Measurements from ENCODE around the gene SSH2.

SSH2 gene

DNA sequence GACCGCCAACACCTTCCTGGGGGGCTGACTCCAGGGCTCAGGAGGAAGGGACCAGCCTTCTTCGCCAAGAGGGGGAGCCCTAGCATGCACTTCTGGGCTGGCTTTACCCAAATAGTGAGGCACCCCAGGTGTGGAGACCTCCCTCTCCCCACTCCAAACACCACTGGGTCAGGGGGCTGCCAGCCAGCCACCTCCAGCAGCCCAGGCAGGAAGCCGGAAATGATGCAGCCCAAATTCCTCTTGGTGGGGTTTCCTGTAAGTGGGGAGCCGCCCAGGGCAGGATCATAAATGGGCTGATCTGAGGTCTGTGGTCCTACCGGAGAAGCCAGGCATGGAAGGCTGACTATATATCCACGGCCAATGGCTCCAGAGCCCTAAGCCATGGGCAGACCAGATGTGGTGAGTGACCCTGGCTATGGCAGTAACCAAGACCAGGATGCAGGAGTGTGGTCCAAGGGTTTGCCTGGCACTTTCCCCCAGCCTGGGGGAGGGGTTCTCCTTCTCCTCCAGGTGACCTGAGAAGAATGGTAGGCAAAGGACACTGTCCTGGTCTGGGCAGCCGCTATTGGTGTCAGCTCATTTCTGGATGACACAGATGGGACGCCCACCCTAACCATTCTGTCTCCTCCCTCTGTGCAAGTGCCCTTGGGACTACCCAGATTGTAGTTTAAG, 344.8 kb downstream of the SSH2 start:
- Histone ChIP-seq H3K4me1 (ENCODE audit: low read depth, poor library complexity, severe bottlenecking) (peaks cover 28% of the 10 kb centered on the region), H3K4me2 (no peak overlapping the region), H3K27ac (no peak overlapping the region), H2AFZ (ENCODE audit: low read depth) (no peak overlapping the region), H3K79me2 (ENCODE audit: insufficient read depth, low read depth) (peaks cover 16% of the 10 kb centered on the region; the same call in 1 of the 2 replicates), H3K4me3 (IDR thresholded peaks at IDR 0.05; ENCODE audit: insufficient read depth, low read depth, low read length) (no peak overlapping the region), H4K20me1 (ENCODE audit: insufficient read depth) (no peaks in the 10 kb centered on the region), H3K9ac (no peak overlapping the region), H3K27me3 (ENCODE audit: insufficient read depth, low read depth) (no peaks in the 10 kb centered on the region), H3K36me3 (ENCODE audit: insufficient read depth) (no peaks in the 10 kb centered on the region)
- TF ChIP-seq, protein P1, sequence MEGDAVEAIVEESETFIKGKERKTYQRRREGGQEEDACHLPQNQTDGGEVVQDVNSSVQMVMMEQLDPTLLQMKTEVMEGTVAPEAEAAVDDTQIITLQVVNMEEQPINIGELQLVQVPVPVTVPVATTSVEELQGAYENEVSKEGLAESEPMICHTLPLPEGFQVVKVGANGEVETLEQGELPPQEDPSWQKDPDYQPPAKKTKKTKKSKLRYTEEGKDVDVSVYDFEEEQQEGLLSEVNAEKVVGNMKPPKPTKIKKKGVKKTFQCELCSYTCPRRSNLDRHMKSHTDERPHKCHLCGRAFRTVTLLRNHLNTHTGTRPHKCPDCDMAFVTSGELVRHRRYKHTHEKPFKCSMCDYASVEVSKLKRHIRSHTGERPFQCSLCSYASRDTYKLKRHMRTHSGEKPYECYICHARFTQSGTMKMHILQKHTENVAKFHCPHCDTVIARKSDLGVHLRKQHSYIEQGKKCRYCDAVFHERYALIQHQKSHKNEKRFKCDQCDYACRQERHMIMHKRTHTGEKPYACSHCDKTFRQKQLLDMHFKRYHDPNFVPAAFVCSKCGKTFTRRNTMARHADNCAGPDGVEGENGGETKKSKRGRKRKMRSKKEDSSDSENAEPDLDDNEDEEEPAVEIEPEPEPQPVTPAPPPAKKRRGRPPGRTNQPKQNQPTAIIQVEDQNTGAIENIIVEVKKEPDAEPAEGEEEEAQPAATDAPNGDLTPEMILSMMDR (conservative IDR thresholded peaks at IDR 0.05; ENCODE audit: low read depth, low read length): peak; percentile 44; the same call in 1 of the 2 replicates

DNA sequence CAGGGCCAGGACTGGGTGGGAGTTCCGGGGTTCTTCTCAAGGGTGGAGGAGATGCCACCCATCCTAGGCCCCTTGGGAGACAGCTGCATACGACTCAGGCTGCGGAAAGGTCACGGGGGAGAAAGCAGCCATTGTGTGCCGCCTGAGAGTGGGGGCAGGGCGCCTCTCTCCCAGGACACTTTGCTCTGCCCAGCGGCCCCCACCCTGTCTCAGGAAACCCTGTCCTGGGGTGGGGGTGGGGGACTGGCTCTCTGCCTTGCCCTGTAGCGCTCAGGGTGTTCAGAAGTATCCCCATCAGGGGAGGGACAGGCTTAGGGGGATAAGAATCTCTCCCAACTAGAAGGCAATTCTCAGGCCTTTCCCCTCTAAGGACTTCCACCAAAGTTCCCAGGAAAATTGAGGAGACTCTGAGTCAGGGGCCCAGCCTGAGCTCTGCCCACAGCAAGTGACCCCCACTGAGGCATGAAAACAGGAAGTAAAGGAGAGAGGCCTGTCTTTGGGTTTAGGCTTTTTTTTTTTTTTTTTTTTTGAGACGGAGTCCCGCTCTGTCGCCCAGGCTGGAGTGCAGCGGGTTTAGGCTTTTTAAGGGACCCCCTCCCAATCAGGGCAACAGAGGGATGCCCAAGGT, 345.5 kb downstream of the SSH2 start:
- no peaks in the 10 kb centered on the region for H3K36me3 ChIP-seq (ENCODE audit: insufficient read depth)
- H2AFZ ChIP-seq (ENCODE audit: low read depth): no peak overlapping the region
- H3K27me3 ChIP-seq (ENCODE audit: insufficient read depth, low read depth): no peaks in the 10 kb centered on the region
- H4K20me1 ChIP-seq (ENCODE audit: insufficient read depth): no peaks in the 10 kb centered on the region
- no peak overlapping the region for H3K27ac ChIP-seq
- H3K9ac ChIP-seq: no peak overlapping the region
- TF ChIP-seq, protein P1 (conservative IDR thresholded peaks at IDR 0.05; ENCODE audit: low read depth, low read length): no peak
- H3K79me2 ChIP-seq (ENCODE audit: insufficient read depth, low read depth): peaks cover 16% of the 10 kb centered on the region; the same call in 1 of the 2 replicates
- H3K4me3 ChIP-seq (IDR thresholded peaks at IDR 0.05; ENCODE audit: insufficient read depth, low read depth, low read length): no peak overlapping the region
- no peak overlapping the region for H3K4me2 ChIP-seq
- H3K4me1 ChIP-seq (ENCODE audit: low read depth, poor library complexity, severe bottlenecking): peaks cover 24% of the 10 kb centered on the region

DNA sequence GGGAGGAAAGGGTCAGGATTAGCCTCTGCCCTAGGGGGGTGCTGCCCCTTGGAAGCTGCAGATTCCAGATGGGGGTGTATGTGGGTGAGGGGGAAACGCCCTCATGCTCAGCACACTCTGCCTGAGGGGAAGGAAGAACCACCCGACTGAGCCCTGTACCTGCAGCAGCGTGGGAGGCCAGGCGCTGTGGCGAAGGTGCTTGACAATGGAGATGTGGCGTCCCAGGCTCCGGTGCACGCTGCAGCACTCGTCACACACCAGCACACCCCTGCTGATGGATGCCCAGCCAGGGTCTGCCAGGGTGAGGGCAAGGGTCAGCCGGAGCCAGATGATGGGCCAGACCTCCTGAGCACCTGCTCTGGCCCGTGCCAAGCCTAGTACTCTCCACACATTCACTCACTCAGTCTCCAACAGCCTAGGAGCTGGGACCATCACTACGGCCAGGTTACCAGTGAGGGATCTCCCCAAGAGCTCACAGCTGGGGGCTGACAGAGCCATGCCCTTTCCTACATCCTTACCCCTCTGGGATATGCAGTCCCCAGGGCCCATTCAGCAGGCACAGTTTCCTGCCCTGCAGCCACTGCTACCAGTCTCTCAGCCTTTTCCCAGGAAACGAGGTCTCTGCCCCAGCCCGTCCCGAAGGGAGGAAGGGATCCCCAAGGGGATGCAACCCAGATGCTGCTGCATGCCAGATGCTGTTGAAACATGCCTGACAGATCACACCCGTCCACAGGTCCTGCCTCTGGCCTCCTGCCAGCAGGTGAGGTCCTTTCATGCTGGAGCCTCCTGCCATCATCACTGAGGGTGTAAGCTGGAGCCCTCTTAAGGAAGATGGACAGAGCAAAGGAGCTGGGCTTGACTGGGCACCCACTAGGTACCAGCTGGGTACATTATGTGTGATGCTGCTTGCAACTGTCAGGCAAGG, 346.4 kb downstream of the SSH2 start:
- Histone ChIP-seq H3K4me2 (no peak overlapping the region), H3K79me2 (ENCODE audit: insufficient read depth, low read depth) (peaks cover 16% of the 10 kb centered on the region; the same call in 1 of the 2 replicates), H3K27ac (no peak overlapping the region), H4K20me1 (ENCODE audit: insufficient read depth) (no peaks in the 10 kb centered on the region), H3K9ac (no peak overlapping the region), H3K4me3 (IDR thresholded peaks at IDR 0.05; ENCODE audit: insufficient read depth, low read depth, low read length) (no peak overlapping the region), H3K4me1 (ENCODE audit: low read depth, poor library complexity, severe bottlenecking) (peaks cover 24% of the 10 kb centered on the region), H3K36me3 (ENCODE audit: insufficient read depth) (no peaks in the 10 kb centered on the region), H2AFZ (ENCODE audit: low read depth) (no peak overlapping the region), H3K27me3 (ENCODE audit: insufficient read depth, low read depth) (no peaks in the 10 kb centered on the region)
- TF ChIP-seq, protein P1 (conservative IDR thresholded peaks at IDR 0.05; ENCODE audit: low read depth, low read length): no peak

DNA sequence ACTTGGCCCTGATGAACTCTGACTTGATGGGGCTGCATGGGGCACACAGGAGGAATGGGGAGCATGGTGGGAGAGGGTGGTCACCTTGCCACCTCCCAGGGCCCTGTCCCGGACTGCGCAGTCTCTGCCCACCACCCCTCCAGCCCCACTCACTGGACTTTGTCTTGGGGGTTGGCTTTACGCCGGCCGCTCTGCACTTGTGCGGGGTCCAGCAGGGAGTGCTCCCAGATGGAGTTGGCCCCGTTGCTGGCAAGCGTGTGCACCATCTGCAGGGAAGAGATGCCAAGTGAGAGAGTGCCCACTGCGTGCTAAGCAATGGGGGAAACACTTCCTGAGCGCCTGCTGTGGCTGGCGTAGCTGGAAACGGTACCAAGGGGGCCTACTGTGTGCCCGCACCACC, 347.3 kb downstream of the SSH2 start:
- H3K79me2 ChIP-seq (ENCODE audit: insufficient read depth, low read depth): peaks cover 9% of the 10 kb centered on the region; the same call in 1 of the 2 replicates
- H3K4me2 ChIP-seq: no peak overlapping the region
- no peaks in the 10 kb centered on the region for H4K20me1 ChIP-seq (ENCODE audit: insufficient read depth)
- TF ChIP-seq, protein P1 (conservative IDR thresholded peaks at IDR 0.05; ENCODE audit: low read depth, low read length): no peak
- H2AFZ ChIP-seq (ENCODE audit: low read depth): no peak overlapping the region
- H3K27me3 ChIP-seq (ENCODE audit: insufficient read depth, low read depth): no peaks in the 10 kb centered on the region
- no peak overlapping the region for H3K4me3 ChIP-seq (IDR thresholded peaks at IDR 0.05; ENCODE audit: insufficient read depth, low read depth, low read length)
- H3K9ac ChIP-seq: no peak overlapping the region
- H3K4me1 ChIP-seq (ENCODE audit: low read depth, poor library complexity, severe bottlenecking): peaks cover 18% of the 10 kb centered on the region
- no peaks in the 10 kb centered on the region for H3K36me3 ChIP-seq (ENCODE audit: insufficient read depth)
- H3K27ac ChIP-seq: no peak overlapping the region

Data from KMS-11 (cell line).